Uterine smooth muscle cell (primary cell): ENCODE results near the gene PRAMEF25. TPM values are rescaled to one million over a fixed set of nuclear protein-coding genes. Genes with fewer than 3 reads are reported as not detected.

Experiments used
- total RNA-seq: library from RNA; depleted of rRNA; stranded (reverse); fragments of >200 nt; gene quantifications from 2 replicates; pipeline ENCODE4 v1.2.3, GENCODE V29; 2014

The PRAMEF25 gene
- not detected in 2 replicates for total RNA-seq

GRCh38 chr1:13070474-13070873, at the start of gene PRAMEF25:
Gene PRAMEF25 (plus strand): TSS chr1:13070774. CDS start chr1:13073694, 2,920 bp downstream.

GRCh38 chr1:13056475-13056874, 14.1 kb upstream of the PRAMEF25 start, which contains the start of gene PRAMEF27:
Gene PRAMEF27 (minus strand): TSS chr1:13056575. CDS start chr1:13053659, 2,916 bp downstream.

GRCh38 chr1:13116754-13117153, 46.2 kb downstream of the PRAMEF25 start, which contains the start of gene HNRNPCL2:
Gene HNRNPCL2 (minus strand): TSS chr1:13116854. CDS start chr1:13116400, 454 bp downstream.

Other genes with a start within 250 kb of the PRAMEF25 start
- not detected in 2 replicates for gene PRAMEF11, start 239.4 kb upstream of the PRAMEF25 start, total RNA-seq
- not detected in 2 replicates for gene HNRNPCL1, start 222.1 kb upstream of the PRAMEF25 start, total RNA-seq
- not detected in 2 replicates for gene PRAMEF2, start 213.7 kb upstream of the PRAMEF25 start, total RNA-seq
- not detected in 2 replicates for gene PRAMEF4, start 184.6 kb upstream of the PRAMEF25 start, total RNA-seq
- gene PRAMEF10, start 172.5 kb upstream of the PRAMEF25 start, total RNA-seq = not detected in 2 replicates
- gene PRAMEF7, start 154.2 kb upstream of the PRAMEF25 start, total RNA-seq = not detected in 2 replicates
- gene PRAMEF6, start 123.2 kb upstream of the PRAMEF25 start, total RNA-seq = not detected in 2 replicates
- gene PRAMEF27, start 14.2 kb upstream of the PRAMEF25 start, total RNA-seq = not detected in 2 replicates
- gene HNRNPCL3, start 10.0 kb upstream of the PRAMEF25 start, total RNA-seq = not detected in 2 replicates
- not detected in 2 replicates for gene HNRNPCL2, start 46.1 kb downstream of the PRAMEF25 start, total RNA-seq
- not detected in 2 replicates for gene PRAMEF26, start 85.2 kb downstream of the PRAMEF25 start, total RNA-seq
- not detected in 2 replicates for gene HNRNPCL4, start 94.9 kb downstream of the PRAMEF25 start, total RNA-seq
- gene PRAMEF9, start 101.1 kb downstream of the PRAMEF25 start, total RNA-seq = not detected in 2 replicates
- not detected in 2 replicates for gene PRAMEF13, start 130.6 kb downstream of the PRAMEF25 start, total RNA-seq
- not detected in 2 replicates for gene PRAMEF18, start 155.4 kb downstream of the PRAMEF25 start, total RNA-seq
- not detected in 2 replicates for gene PRAMEF5, start 183.4 kb downstream of the PRAMEF25 start, total RNA-seq
- not detected in 2 replicates for gene PRAMEF8, start 214.4 kb downstream of the PRAMEF25 start, total RNA-seq
- not detected in 2 replicates for gene PRAMEF33, start 232.8 kb downstream of the PRAMEF25 start, total RNA-seq
- not detected in 2 replicates for gene PRAMEF15, start 244.8 kb downstream of the PRAMEF25 start, total RNA-seq